Aorta (tissue), 5 donors: ENCODE data around the gene CGREF1. TPM values are rescaled to one million over a fixed set of nuclear protein-coding genes. Genes with fewer than 3 reads are reported as not detected.

Experiments
- ATAC-seq: fragments of 200-7000 bp; cut with Tn5 transposase; one replicate; pipeline ENCODE4 v1.9.1; 2022; ENCODE audit warnings: moderate library complexity; ENCODE audit not compliant: low FRiP score
- DNase-seq, 2 donors: peaks; one replicate each; pipeline ENCODE4 v3.0.0-alpha.2; 2020
- H3K27ac ChIP-seq, 2 donors: one replicate each; pipeline ENCODE4 v1.5.1; 2013; ENCODE audit warnings: low read length in 2 of 2, mild to moderate bottlenecking in 2 of 2, moderate library complexity in 2 of 2, control low read depth in 1 of 2, inconsistent platforms in 1 of 2, low read depth in 1 of 2
- H3K27me3 ChIP-seq, 2 donors: one replicate each; pipeline ENCODE4 v1.6.1; 2013; ENCODE audit warnings: control low read depth in 1 of 2, low read length in 1 of 2, mild to moderate bottlenecking in 1 of 2, moderate library complexity in 1 of 2; ENCODE audit not compliant: insufficient read depth in 2 of 2, control insufficient read depth in 1 of 2
- H3K36me3 ChIP-seq, 2 donors: one replicate each; pipeline ENCODE4 v1.6.1; 2013; ENCODE audit warnings: control low read depth in 1 of 2, low read length in 1 of 2, mild to moderate bottlenecking in 1 of 2; ENCODE audit not compliant: insufficient read depth in 2 of 2, control insufficient read depth in 1 of 2
- H3K4me1 ChIP-seq, 2 donors: one replicate each; pipeline ENCODE4 v1.6.1; 2013; ENCODE audit warnings: low read length in 2 of 2, control low read depth in 1 of 2, mild to moderate bottlenecking in 1 of 2, moderate library complexity in 1 of 2; ENCODE audit not compliant: insufficient read depth in 2 of 2, control insufficient read depth in 1 of 2
- H3K4me3 ChIP-seq, 2 donors: one replicate each; pipeline ENCODE4 v1.5.1; 2013; ENCODE audit warnings: low read length in 2 of 2, control low read depth in 1 of 2, mild to moderate bottlenecking in 1 of 2
- H3K9me3 ChIP-seq: one replicate; pipeline ENCODE4 v1.6.1; 2013; ENCODE audit warnings: mild to moderate bottlenecking, low read length; ENCODE audit not compliant: control insufficient read depth
- WGBS, 2 donors: extraction: QIAGEN DNeasy Blood & Tissue Kit; methylation state at CpG; one replicate each; pipeline ENCODE4 v1.1.7; 2013; 5-methylcytosine and 5-hydroxymethylcytosine counted together
- intact Hi-C, 2 donors: fragments of 100-400 bp; cut with DNase I; formaldehyde crosslinking; loops; one replicate each; pipeline versions ENCODE4 v1.14.2 to v1.15.0; 2022
- polyA plus RNA-seq, 2 donors: library from polyadenylated mRNA; stranded (reverse); fragments of 200-250 nt; gene quantifications; one replicate each; pipeline ENCODE4 v1.2.3, GENCODE V29; 2013
- total RNA-seq, 2 donors: library from RNA; stranded (reverse); fragmentation: NEBNext Ultra II Directional; extraction: Animal tissue kit (Norgen Biotek cat#: 25700); gene quantifications; one replicate each; pipeline ENCODE4 v1.2.1, GENCODE V29; 2021
- donor health status: healthy with polysubstance abuse.
- donor health status: Bipolar disorder and iron deficiency.
- donor health status: DM: no; HTN: no; CAD: no.
- donor health status: DM: no; HTN: no; CAD: no.
- donor health status: DM: yes; HTN: yes; CAD: no.

The CGREF1 gene
- total and polyA plus RNA-seq, 4 donors, result 5.8 to 8.6 (median 7.5) TPM

- Histone ChIP-seq H3K27me3 (no peaks in the 10 kb centered on the region), H3K4me1 (no peaks in the 10 kb centered on the region), H3K9me3 (no peaks in the 10 kb centered on the region), H3K27ac (no peak overlapping the region), H3K36me3 (peaks cover 0 to 3% of the 10 kb centered on the region in 2 donors), H3K4me3 (no peak overlapping the region)
- intact Hi-C loops, result no loop called here
- ATAC-seq (no peak), DNase-seq (no peak)
- 80 to 82% methylated on average over 15 of the region's 15 CpGs for WGBS, 2 donors
Measured at GRCh38 chr2:27059141-27059820, 59.6 kb downstream of the CGREF1 start.

- no peak for DNase-seq
- Histone ChIP-seq H3K36me3 (peaks cover 0 to 3% of the 10 kb centered on the region in 2 donors), H3K4me3 (no peak overlapping the region), H3K27me3 (no peaks in the 10 kb centered on the region), H3K9me3 (no peaks in the 10 kb centered on the region), H3K4me1 (no peaks in the 10 kb centered on the region), H3K27ac (no peak overlapping the region)
- 88 to 89% methylated on average over 10 of the region's 10 CpGs for WGBS, 2 donors
- ATAC-seq, result no peak
- intact Hi-C loops, result no loop called here
Measured at GRCh38 chr2:27058210-27058609, 60.7 kb downstream of the CGREF1 start.

- 85 to 87% methylated on average over 6 of the region's 6 CpGs for WGBS, 2 donors
- Histone ChIP-seq H3K4me3 (no peak overlapping the region), H3K27ac (no peak overlapping the region), H3K4me1 (no peaks in the 10 kb centered on the region), H3K9me3 (no peaks in the 10 kb centered on the region), H3K27me3 (no peaks in the 10 kb centered on the region), H3K36me3 (peaks cover 0 to 3% of the 10 kb centered on the region in 2 donors)
- no peak for ATAC-seq
- intact Hi-C loops, result no loop called here
- DNase-seq, result no peak
Measured at GRCh38 chr2:27057184-27057583, 61.7 kb downstream of the CGREF1 start.

- intact Hi-C loops, result loop anchor here in 1 of 2 donors (5.0 kb wide), 1 partner anchor 33 kb away; the partner anchor contains the start of gene KHK
- H3K27me3 ChIP-seq, result no peaks in the 10 kb centered on the region
Measured at GRCh38 chr2:27054721-27055120, 64.2 kb downstream of the CGREF1 start.

GRCh38 chr2:27053776-27054175 lies 65.2 kb downstream of the CGREF1 start:
- Histone ChIP-seq H3K4me1 (no peaks in the 10 kb centered on the region), H3K27me3 (no peaks in the 10 kb centered on the region), H3K36me3 (peaks cover 0 to 3% of the 10 kb centered on the region in 2 donors), H3K9me3 (no peaks in the 10 kb centered on the region), H3K4me3 (no peak overlapping the region), H3K27ac (no peak overlapping the region)
- no peak for DNase-seq
- WGBS, 2 donors, result 88 to 93% methylated on average over 8 of the region's 8 CpGs
- intact Hi-C loops, result loop anchor here in 1 of 2 donors (2.0 to 5.0 kb wide), 2 partner anchors 17 to 34 kb away; partner anchors contain the start of genes KHK and OST4
- ATAC-seq, result no peak

More at GRCh38 chr2:27054721-27055120, 64.2 kb downstream of the CGREF1 start:
- Histone ChIP-seq H3K4me3 (no peak overlapping the region), H3K9me3 (no peaks in the 10 kb centered on the region), H3K36me3 (peaks cover 0 to 3% of the 10 kb centered on the region in 2 donors), H3K4me1 (no peaks in the 10 kb centered on the region), H3K27ac (no peak overlapping the region)
- no peak for DNase-seq
- WGBS, 2 donors, result 94 to 95% methylated on average over 11 of the region's 11 CpGs
- no peak for ATAC-seq

DNA sequence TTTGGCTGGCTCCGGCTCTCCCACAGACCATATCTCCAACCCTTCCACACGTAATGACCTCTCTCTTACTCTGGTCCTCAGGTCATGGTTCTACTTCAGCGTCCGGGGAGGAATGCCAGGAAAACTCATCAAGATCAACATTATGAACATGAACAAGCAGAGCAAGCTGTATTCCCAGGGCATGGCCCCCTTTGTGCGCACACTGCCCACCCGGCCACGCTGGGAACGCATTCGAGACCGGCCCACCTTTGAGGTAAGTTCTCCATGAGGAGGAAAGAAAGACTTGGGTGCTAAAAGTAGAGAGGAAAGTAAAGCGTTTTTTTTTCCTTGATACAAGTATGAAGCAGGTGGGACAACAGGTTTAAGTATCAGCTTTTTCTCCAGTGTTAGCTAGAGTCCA lies 65.6 kb downstream of the CGREF1 start:
- WGBS, 2 donors, result 85 to 89% methylated on average over 11 of the region's 11 CpGs
- Histone ChIP-seq H3K9me3 (no peaks in the 10 kb centered on the region), H3K36me3 (peaks cover 0 to 3% of the 10 kb centered on the region in 2 donors), H3K27me3 (no peaks in the 10 kb centered on the region), H3K4me3 (no peak overlapping the region), H3K27ac (no peak overlapping the region), H3K4me1 (no peaks in the 10 kb centered on the region)
- DNase-seq (no peak), ATAC-seq (no peak)
- intact Hi-C loops, result loop anchor here in 1 of 2 donors (2.0 to 5.0 kb wide), 2 partner anchors 17 to 34 kb away; partner anchors contain the start of genes KHK and OST4

GRCh38 chr2:27051902-27052645 lies 66.9 kb downstream of the CGREF1 start:
- Histone ChIP-seq H3K27ac (peak overlapping the region in 1 of 2 donors; percentile 43), H3K4me1 (no peaks in the 10 kb centered on the region), H3K36me3 (no peaks in the 10 kb centered on the region), H3K9me3 (no peaks in the 10 kb centered on the region), H3K27me3 (no peaks in the 10 kb centered on the region), H3K4me3 (peak overlapping the region; percentile 35 to 72)
- WGBS, 2 donors, result 1 to 2% methylated on average over 16 to 24 of the region's 24 CpGs
- DNase-seq, result peak; percentile 68 to 85
- intact Hi-C loops, result loop anchor here (2.0 to 5.0 kb wide), 3 partner anchors 19 to 35 kb away; partner anchors contain the start of genes EMILIN1 (in 1 of the 2), KHK (in 1 of the 2) and OST4 (in 1 of the 2)
- ATAC-seq, result no peak

DNA sequence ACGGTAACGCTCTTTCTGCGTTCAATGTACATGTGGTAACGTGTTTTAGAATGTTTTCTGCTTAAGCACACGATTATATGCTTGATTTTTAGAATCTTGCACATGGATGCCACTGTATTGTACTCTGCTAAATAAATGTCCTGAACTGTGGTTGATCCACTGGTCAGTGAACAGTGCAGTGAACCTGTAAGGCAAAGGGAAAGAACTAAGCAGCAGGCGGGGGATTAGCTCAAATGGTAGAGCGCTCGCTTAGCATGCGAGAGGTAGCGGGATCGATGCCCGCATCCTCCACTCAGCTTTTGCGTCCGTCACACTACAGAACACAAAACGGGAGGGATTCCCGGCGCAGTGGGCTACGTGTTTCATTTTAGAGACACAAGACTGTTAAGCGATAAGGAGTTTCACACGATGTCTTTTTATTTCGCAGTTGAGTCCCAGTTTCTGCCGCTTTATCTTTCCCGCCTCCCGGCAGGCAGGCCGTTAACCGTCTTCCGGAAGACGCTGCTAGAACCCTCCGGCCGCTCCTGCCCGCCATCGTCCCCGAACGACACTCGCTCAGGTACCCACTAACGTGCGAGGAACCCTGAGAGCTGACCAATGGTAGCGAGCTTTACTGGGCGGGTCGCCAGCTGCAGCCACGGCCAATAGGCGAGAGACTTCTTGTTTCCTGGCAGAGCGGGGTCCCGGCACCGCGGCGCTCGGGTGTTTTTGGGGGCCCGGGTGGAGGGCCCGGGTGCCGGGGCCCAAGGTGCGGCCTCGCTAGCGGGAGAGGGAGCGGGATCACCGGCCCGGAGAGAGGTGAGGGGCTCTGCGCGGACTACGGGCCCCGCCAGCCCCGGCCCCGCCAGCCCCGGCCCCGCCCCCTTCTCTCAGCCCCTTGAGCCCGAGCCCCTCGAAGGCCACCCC lies 67.7 kb downstream of the CGREF1 start, which contains the start of gene AGBL5:
TSS of gene AGBL5 (plus strand) at position 673 of the 906 bp plus-strand sequence. CDS start 1,291 bp downstream, outside the sequence.
- 0 to 1% methylated on average over 52 to 67 of the region's 67 CpGs for WGBS, 2 donors
- Histone ChIP-seq H3K9me3 (no peaks in the 10 kb centered on the region), H3K27ac (peak within 1 kb of the TSS in 1 of 2 donors; percentile 43), H3K4me3 (peak within 1 kb of the TSS; percentile 58 to 72), H3K27me3 (no peaks in the 10 kb centered on the region), H3K4me1 (no peaks in the 10 kb centered on the region), H3K36me3 (no peaks in the 10 kb centered on the region)
- intact Hi-C loops, result loop anchor here (2.0 to 5.0 kb wide), 2 partner anchors 28 to 36 kb away; partner anchors contain the start of genes EMILIN1 (in 1 of the 2) and KHK (in 1 of the 2)
- ATAC-seq (peak; percentile 91), DNase-seq (peak; percentile 96 to 98)
